CD4-positive, alpha-beta T cell treated with Interleukin-21 for 1 hour (primary cell): ENCODE data around the gene SLC8B1.
A peak's percentile ranks its signal among the peaks of the same experiment; 100 is the strongest.

ENCODE experiments used
- DNase-seq: peaks from one replicate; pipeline ENCODE4 v3.0.0-alpha.2; 2020

The SLC8B1 gene

DNA sequence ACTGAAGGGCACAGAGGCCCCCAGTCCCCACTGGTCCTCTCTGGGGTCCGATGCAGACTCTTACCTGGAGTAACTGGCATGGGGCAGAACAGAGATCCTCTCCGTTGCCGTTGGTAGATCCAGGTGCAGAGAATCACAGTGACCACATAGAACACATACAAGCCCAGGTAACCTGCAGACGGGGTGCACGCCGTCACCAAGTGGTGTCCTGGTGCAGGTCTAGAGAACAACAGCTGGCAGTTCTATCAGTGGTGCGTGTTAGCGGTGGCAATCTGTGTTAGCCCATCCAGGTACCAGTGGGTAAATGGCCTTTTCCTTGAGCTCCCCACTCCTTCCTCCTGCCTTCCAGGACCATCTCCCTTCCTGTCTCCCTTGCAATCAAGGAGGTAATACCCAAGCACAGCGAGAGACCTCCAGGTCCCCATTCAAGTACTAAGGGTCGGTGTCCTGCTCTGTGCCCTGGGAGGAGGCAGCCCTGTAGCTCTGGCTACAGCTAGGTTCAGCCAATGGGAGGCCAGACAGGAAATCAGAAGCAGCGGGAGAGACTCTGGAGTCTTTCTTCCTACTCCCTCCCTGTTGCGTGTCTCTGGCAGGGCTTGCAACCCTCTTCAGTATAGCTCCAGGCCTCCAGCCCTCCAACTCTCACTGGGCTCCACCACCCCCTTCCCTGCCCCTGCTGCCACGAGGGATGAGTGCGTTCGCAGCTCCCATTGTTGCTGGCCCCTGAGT is 15.8 kb downstream of the SLC8B1 start:
- no peak for DNase-seq

DNA sequence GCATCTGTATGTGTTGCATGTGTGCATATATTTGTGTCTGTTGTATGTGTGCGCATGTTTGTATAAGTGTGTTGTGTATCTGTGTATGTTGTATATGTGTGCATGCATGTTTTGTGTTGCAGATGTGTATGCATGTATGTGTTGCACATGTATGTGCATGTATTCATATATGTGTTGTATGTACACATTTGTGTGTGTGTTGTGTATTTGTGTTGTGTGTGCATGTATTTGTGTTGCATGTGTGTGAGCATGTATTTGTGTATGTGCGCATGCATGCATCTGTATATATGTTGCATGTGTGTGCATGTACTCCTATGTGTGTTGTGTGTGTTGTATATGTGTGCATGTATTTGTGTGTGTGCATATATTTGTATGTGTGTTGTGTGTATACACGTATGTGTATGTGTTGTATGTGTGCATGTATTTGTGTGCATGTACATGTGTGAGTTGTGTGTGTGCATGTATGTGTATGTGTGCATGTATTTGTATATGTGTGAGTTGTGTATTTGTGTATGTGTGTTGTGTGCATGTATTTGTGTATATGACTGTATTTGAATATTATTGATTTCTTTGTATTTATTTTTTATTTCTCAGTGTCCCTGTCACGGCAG is 16.8 kb downstream of the SLC8B1 start:
- DNase-seq: no peak

GRCh38 chr12:113317122-113317521 is 17.8 kb downstream of the SLC8B1 start:
- no peak for DNase-seq

DNA sequence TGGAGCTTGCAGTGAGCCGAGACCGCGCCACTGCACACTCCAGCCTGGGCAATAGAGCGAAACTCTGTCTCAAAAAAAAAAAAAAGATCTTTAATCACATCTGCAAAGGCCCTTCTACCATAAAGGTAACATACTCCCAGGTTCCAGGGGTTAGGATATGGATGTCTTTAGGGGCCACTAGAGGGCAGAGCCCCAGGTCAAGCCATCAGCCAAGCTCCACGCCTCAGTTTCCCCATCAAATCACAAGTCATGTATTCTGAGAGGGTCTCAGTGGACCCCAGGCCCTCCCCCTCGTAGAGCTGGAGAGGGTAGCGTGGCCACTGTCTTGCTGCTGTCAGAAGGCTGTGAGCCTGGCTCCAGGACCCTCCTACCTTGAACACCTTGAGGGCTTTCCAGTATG is 18.8 kb downstream of the SLC8B1 start:
- DNase-seq: no peak

DNA sequence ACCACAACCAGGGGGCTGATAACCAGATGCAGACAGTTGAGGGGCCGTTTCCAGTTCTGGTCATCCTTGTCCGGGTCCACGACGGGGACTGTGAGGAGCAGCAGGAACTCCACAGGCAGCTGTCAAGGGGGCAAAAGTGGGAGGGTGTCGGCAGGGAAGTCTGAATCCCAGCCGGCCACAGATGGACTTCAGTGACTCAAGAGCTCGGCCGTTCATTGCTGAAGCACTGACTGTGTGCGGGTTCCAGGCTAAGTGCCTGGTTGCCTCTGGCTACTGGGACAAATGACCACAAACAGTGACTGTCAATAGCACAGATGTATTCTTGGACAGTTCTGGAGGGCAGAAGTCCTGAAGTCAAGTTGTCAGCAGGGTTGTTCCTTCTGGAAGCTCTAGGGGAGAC is 19.6 kb downstream of the SLC8B1 start:
- no peak for DNase-seq

- DNase-seq: no peak
Observed at GRCh38 chr12:113314121-113314529, 20.8 kb downstream of the SLC8B1 start.

GRCh38 chr12:113310489-113310888 is 24.4 kb downstream of the SLC8B1 start:
- DNase-seq: no peak

DNA sequence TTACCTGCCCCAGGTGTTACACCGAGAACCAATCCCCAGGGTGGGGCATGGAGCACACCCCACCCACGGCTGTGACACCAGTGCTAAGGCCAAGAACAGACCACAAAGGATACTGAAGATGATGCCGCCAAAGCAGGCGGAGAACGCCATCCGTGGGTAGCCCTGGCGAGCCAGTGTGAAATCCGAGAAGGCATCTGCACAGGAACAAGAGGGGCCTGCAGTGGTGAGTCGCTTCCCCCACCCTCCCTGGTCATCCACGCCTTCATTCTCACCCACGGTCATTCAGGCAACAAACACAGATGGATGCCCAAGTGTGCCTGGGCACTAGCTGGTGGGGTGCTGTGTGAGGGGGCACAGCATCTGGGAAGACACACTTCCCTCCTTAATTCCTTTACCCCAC is 28.5 kb downstream of the SLC8B1 start:
- no peak for DNase-seq

DNA sequence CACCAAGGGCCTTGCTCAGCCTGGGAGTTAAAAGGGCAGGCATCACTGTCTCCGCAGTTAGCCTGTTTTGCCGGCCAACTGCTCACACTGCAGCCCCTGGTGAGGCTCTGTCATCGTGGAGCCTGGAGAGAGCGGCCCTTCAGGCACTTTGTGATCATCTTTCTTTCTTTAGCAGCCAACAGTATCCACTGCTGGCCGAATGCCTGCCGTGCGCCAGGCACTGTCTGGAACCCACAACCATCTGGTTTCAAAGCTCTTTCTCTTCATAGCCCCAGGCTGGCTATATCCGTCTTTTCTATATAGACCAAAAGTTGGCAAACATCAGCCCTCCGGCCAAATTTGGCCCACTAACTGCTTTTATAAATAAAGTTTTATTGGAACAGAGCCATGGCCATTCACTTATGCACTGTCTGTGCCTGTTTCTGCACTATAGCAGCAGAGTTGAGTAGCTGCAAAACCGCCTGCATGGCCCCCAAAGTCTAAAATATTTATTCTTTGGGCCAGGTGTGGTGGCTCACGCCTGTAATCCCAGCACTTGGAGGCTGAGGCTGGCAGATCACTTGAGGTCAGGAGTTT is 29.5 kb downstream of the SLC8B1 start:
- DNase-seq: no peak

DNA sequence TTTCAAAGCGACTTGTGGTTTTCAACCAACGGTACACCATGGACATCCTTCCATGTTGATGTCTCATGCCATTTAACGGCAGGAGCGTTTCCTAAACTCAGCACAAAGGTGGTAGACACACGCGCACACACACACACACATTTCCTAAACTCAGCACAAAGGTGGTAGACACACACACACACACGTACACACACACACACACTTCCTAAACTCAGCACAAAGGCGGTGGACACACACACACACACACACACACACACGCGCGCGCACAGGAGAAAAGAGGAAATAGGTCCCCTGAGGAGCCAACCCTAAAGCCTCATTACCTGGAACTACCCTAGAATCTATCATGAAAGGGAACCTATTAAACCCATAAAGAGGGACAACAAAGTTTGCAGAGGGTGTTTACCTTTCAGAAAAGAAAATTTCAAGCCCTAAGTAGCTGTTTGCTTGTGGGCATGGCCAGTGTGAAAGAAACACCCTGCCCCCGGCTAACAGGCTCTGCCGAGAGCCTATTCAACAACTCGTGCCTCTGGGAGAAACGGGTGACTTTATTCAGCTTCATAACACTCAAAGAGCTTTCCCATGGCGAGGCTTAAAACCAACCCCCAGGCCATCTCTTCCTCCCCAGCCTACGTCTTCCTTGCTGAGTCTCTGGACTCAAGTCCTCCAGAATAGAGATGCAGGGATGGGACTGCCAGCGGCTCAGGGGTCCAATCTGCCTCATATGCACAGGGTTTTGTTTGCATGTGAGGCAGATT is 31.8 kb downstream of the SLC8B1 start:
- DNase-seq: peak; percentile 19

DNA sequence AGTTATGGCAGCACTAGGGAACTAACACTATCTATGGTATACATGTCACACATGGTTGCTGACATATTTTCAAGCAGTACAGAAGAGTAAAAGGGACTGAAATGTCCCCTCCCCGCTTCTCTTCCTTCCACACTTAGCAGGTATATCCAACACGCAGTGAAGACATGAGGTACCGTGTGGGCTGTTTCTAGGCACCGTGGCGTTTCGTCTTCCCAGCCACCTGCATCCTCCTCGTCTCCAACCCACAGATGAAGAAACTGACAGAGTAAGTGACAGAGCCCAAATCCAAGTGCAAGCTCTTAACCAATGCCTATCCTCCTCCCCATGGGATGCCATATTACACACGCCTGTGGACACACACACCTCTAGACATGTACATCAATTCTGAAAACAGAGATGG is 32.4 kb downstream of the SLC8B1 start:
- no peak for DNase-seq

GRCh38 chr12:113301811-113302210 is 33.1 kb downstream of the SLC8B1 start:
- DNase-seq: no peak

- DNase-seq: no peak
Observed at GRCh38 chr12:113299619-113300237, 35.2 kb downstream of the SLC8B1 start.

DNA sequence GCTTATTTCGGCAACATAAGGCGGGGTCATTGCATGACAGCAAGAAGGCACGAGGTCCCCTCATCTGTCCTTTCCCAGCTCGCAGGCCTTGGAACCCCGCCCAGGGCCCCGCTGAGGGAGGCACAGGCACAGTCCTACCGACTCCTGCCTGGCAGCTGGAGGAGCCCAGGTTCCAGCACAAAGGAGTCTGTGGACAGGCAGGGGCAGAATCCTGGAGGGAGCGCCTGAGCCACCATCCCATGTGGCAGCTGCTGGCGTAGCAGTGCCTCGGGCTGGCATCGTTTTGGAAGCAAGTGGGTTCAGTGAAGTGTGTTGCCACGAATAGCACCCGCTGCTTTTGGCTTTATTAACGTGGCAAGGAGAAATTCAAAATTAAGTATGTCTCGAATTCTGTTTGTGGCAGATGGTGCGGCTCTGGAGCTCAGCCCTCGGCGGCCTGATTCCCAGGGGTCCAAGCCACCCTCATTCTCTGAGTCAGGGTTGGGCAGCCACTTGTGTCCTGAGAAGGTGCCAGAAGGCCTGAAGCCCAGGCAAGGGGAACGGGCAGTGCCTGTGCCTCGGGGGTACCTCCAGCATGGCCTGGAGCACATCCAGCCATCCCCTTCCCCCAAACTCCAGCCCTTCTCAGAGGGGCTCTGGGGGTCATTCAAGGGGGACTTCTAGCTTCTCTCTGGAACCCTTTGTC is 35.9 kb downstream of the SLC8B1 start:
- no peak for DNase-seq

- no peak for DNase-seq
Observed at GRCh38 chr12:113298472-113298817, 36.5 kb downstream of the SLC8B1 start.

GRCh38 chr12:113297621-113298471 is 37.1 kb downstream of the SLC8B1 start:
- DNase-seq: no peak

GRCh38 chr12:113297214-113297587 is 37.7 kb downstream of the SLC8B1 start:
- DNase-seq: no peak

DNA sequence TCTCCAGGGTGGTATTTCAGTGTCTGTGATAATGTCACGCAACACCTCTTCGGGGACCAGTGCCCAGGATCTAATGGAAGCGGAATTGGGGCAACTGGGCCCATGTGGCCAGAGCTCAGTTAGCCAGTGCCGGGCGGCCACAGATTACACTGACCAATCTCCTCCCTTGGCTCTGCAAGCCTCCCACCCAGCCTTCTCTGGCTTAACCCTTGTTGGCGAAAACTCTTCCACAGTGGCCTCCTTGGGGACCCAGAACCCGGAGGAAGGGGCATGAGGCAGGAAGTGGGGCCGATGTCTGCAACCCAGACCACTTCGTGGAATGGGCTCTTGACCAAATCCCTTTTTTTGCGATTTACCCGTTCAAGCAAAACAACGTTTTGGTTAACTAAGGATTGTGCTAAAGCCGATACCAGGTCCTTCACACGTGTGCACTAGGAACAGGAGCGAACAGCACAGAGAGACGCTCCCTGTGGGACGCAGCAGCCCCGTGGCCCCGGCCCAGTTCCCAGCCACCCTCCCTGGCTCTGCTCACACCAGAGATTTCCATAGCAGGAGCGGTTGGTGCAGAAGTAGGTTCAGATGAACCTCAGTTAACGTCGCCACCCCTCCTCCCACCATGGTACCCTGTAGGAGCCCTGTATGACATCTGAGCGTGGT is 38.2 kb downstream of the SLC8B1 start:
- no peak for DNase-seq

GRCh38 chr12:113295886-113296556 is 38.9 kb downstream of the SLC8B1 start:
- no peak for DNase-seq

- no peak for DNase-seq
Observed at GRCh38 chr12:113293100-113293499, 41.8 kb downstream of the SLC8B1 start.

- DNase-seq: no peak
Observed at GRCh38 chr12:113292547-113292946, 42.4 kb downstream of the SLC8B1 start.
